GM21390 (cell line): ENCODE results near the gene GOLGA8A.
"Not testable (repeated sequence)": the region's sequence is repeated elsewhere in the genome, so short reads cannot be mapped to it uniquely, and the experiment has no call there.

Experiments
- ATAC-seq: cut with Tn5 transposase; IDR thresholded peaks from one replicate; pipeline ENCODE4 v1.9.1; 2021; ENCODE audit not compliant: unreplicated experiment

The GOLGA8A gene

DNA sequence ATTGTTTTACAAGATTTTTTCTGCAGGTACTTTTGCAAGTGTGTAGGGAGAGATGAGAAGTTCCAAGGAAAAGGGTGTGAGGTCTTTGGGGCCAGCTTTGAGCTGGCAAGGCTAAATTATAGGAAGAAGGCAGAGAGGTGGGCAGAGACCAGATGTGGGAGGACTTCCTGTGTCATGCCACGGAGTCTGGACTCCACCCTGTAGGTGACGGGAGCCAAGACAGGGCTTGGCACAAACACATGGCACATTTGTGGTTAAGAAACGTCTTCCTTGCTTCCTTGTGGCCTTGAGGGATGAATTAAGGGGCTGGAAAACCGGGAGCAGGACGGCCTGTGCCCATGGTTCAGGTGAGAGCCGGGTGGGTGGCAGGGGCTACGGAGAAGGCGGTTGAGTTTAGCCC lies 19.2 kb downstream of the GOLGA8A start:
- ATAC-seq, result not testable (repeated sequence)

DNA sequence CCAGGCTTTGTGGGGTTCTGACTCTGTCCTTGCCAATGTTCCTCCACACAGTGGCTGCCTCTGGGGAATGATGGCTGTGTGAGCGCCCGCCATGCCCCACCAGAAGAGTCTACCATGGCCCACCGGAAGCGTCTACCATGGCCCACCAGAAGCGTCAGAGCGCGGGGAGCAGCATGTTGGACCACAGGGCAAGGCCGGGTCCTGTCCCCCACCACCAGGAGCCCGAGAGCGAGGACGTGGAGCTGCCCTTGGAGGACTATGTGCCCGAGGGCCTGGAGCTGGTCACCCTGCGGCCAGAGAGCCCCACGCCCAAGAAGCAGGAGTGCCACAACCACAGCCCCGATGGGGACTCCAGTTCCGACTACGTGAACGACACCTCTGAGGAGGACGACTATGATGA lies 28.1 kb downstream of the GOLGA8A start:
- not testable (repeated sequence) for ATAC-seq

DNA sequence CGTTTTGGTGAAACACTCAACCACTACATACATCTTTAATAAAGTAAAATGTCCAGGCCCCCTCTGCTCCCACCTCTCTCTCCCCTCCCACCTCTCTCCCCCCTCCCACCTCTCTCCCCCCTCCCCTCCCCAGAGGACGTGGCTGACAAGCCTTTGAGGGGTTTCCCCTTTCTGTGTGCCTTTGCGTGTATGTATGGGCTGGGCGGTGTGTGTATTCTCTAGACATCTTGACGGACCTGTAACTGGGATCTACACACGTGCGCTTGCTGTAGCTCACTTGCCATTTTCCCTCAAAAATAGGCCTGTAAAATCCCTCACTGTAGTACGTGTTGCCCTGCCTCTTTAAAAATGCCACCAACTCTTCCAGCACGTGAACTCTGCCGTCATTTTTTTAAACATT lies 28.6 kb downstream of the GOLGA8A start:
- ATAC-seq, result not testable (repeated sequence)

DNA sequence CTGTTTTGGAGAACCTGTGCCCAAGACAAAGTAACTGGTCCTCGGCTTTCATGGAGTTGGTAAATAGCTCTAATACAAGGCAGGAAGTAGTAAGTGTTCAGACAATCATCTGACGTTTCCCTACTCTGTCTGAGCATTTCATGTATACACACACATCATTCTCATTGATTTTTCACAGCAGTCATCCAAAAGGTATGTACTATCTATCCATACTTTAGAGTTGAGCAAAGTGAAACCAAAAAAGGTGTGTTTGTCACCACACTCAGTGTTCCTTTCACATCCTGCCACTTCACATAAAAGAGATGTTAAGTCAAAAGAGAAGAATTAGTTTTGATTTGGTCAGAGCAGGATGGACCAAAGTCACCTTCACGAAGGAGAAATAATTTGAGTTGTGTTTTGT lies 33.7 kb downstream of the GOLGA8A start:
- ATAC-seq, result peak; percentile 43

DNA sequence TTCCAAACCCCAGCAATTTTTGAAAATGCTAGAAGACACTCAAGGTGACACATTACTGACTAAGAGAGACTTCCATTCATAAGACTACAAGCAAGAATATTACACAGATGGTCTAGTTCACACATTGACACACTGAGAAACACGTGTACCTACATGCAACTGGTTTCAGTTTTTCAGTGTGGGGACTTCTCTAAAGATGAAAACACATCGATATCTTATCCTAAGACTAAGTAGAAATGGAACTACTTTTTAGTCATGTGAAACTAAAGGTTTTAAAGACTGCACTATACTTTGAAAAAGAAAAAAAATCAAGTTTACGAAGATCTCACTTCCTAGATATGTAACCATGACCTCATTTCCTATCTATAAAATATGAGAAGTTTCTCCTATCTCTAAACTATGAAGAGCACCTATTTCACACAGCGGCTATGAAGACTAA lies 34.4 kb downstream of the GOLGA8A start:
- peak; percentile 59 for ATAC-seq

DNA sequence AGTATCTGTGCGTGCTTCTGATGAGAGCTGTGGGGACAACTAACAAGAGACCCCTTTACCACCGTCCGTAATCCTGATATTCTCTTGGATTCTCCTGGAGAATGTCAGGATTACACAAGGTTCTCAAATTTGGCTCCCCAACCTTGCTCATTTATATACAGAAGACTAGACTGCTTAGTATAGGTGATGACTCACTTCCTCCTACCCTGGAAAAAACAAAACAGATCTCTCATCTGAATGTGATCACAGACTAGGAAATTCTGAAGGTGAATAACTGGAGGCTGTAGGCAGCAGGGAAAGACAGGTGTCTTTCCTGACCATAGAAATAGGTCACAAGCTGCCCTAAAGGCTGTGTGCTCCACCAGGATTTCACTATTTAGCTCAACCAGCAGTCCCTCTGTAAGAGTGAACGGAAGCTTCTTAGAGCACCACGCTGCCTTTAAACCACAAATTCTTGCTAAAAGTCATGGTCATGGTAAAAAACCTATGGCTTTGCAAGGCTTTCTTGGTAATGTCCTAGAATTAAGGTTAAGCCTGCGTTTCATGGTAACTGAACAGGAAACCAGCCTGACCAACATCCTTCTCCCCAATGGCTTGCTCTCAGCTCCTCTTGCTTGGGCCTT lies 39.9 kb downstream of the GOLGA8A start:
- not testable (repeated sequence) for ATAC-seq

DNA sequence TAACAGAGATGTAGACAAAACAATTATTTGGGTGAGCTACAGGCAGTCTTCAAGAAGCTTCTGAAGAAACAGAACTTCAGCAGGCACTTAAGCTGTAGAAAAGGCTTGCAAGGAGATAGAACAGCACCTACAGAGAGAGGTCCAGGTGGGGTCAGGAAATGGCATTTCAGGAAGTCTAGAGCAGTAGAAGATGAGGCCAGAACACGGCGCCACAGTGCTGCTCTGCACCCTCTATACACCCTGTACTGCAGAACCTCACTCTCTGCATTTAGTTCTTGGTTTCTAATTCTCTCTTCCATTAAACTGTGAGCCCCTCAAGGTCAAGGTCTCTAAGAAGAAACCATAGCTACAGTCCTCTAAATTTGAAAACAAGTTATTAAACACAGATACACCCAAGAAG lies 44.6 kb downstream of the GOLGA8A start:
- not testable (repeated sequence) for ATAC-seq

DNA sequence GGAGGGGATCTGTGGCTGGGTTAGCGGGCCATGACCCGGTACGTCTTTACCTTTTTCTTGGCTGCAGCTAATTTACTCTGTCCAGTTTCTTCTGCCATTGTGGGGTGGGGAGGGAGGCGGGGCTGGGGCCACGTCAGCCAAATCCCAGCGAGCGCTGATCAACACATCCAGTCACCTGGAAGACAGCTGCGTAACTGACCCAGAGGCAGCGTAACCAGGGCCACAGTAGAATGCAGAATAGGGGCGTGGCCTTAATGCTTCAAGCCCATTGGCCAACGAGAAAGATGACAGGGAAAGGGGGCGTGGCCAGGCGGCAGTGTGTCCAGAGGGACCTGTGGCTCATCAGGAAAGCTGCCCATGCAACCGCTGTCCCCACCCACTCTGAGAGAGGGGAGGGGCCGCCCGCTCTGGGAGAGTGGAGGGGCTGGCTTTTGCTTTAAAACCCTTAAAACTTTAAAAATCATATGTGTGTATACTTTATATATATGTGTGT lies 48.0 kb downstream of the GOLGA8A start:
- not testable (repeated sequence) for ATAC-seq
